Activated T-helper 1 cell treated with anti-CD3 and anti-CD28 coated beads, Interleukin-12 subunit alpha, Interleukin-12 subunit beta, Interleukin-2, Interleukin-4 antibody, amounts not matched to agents 30 ng/mL and 10 ng/mL and 1 ng/mL, durations not matched to agents 14 hours and 24 hours and 36 hours (primary cell): ENCODE data around the gene TPM4. TPM values are rescaled to one million over a fixed set of nuclear protein-coding genes. Genes with fewer than 3 reads are reported as not detected.

Source experiments
- DNase-seq: peaks from one replicate; pipeline ENCODE4 v3.0.0; 2021; ENCODE audit warnings: low spot score
- H3K27ac Mint-ChIP-seq: one replicate; pipeline ENCODE4 v1.8.0; 2021; ENCODE audit warnings: mild to moderate bottlenecking, mixed read lengths
- H3K27me3 Mint-ChIP-seq: one replicate; pipeline ENCODE4 v1.8.0; 2022; ENCODE audit warnings: mild to moderate bottlenecking, moderate library complexity, mixed read lengths; ENCODE audit not compliant: insufficient read depth
- H3K36me3 Mint-ChIP-seq: one replicate; pipeline ENCODE4 v1.8.0; 2021; ENCODE audit warnings: low read depth, mixed read lengths
- H3K4me1 Mint-ChIP-seq: one replicate; pipeline ENCODE4 v1.8.0; 2021; ENCODE audit warnings: low read depth, mixed read lengths
- H3K4me3 Mint-ChIP-seq: one replicate; pipeline ENCODE4 v1.8.0; 2021; ENCODE audit warnings: mild to moderate bottlenecking, moderate library complexity, mixed read lengths
- H3K9me3 Mint-ChIP-seq: one replicate; pipeline ENCODE4 v1.8.0; 2021; ENCODE audit warnings: mixed read lengths
- intact Hi-C: fragments of 100-400 bp; cut with micrococcal nuclease; formaldehyde crosslinking; loops from one replicate; pipeline ENCODE4 v1.15.1; 2024
- total RNA-seq: library from RNA; stranded (reverse); gene quantifications from 2 replicates; pipeline ENCODE4 v1.2.3, GENCODE V29; 2022

The TPM4 gene
- total RNA-seq, 1 donor from 2014 or later = 351 TPM

DNA sequence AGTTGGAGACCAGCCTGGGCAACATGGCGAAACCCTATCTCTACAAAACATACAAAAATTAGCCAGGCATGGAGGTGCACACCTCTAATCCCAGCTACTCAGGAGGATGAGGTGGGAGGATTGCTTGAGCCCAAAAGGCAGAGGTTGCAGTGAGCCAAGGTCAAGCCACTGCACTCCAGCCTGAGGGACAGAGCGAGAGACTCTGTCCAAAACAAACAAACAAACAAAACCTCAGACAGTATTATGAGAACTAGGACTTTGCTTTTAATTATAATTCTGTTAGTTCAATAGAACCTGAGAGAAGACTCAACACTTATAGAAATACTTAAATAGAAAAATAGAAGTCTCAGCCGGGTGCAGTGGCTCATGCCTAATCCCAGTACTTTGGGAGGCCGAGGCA is 31.1 kb upstream of the TPM4 start:
- Mint-ChIP-seq H3K27me3 (peaks cover 9% of the 10 kb centered on the region), H3K4me3 (no peak overlapping the region), H3K4me1 (peaks cover 5% of the 10 kb centered on the region), H3K9me3 (no peaks in the 10 kb centered on the region), H3K36me3 (no peaks in the 10 kb centered on the region), H3K27ac (no peak overlapping the region)
- intact Hi-C loops = no loop called here
- no peak for DNase-seq

DNA sequence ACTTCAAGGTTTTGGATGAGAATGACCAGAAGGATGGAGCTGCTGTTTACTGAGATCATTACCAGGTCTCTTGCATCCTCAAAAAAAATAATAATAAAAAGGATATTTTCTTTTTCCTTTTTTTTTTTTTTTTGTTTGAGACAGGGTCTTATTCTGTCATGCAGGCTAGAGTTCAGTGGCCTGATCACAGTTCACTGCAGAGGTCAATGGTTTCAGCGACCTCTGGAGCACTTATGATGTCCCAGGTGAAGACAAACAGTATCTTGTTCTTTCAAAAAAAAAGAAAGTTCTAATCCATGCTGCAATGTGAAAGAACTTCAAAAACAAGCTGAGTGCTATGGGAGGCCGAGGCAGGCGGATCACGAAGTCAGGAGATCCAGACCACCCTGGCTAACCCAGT is 30.4 kb upstream of the TPM4 start:
- DNase-seq = no peak
- Mint-ChIP-seq H3K27ac (no peak overlapping the region), H3K9me3 (no peaks in the 10 kb centered on the region), H3K27me3 (peaks cover 9% of the 10 kb centered on the region), H3K4me1 (peaks cover 5% of the 10 kb centered on the region), H3K36me3 (no peaks in the 10 kb centered on the region), H3K4me3 (no peak overlapping the region)
- intact Hi-C loops = no loop called here

DNA sequence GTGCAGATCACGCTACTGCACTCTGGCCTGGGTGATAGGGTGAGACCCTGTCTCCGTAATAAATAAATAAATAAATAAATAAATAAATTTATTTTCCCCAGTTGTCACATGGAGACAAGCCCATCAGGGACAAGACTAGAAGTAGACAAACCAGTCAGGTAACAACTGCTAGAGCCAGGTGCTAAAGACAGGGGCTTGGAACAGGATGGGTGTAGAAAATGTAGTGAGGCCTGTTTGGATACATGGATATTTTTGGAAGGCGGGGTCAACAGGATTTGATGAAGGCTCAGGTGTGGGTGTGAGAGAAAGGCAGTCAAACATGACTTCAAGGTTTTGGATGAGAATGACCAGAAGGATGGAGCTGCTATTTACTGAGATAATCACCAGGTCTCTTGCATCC is 27.7 kb upstream of the TPM4 start:
- H3K36me3 Mint-ChIP-seq = no peaks in the 10 kb centered on the region
- no peak overlapping the region for H3K4me3 Mint-ChIP-seq
- H3K27me3 Mint-ChIP-seq = peaks cover 12% of the 10 kb centered on the region
- intact Hi-C loops = no loop called here
- H3K9me3 Mint-ChIP-seq = no peaks in the 10 kb centered on the region
- H3K4me1 Mint-ChIP-seq = no peaks in the 10 kb centered on the region
- no peak overlapping the region for H3K27ac Mint-ChIP-seq
- DNase-seq = no peak

DNA sequence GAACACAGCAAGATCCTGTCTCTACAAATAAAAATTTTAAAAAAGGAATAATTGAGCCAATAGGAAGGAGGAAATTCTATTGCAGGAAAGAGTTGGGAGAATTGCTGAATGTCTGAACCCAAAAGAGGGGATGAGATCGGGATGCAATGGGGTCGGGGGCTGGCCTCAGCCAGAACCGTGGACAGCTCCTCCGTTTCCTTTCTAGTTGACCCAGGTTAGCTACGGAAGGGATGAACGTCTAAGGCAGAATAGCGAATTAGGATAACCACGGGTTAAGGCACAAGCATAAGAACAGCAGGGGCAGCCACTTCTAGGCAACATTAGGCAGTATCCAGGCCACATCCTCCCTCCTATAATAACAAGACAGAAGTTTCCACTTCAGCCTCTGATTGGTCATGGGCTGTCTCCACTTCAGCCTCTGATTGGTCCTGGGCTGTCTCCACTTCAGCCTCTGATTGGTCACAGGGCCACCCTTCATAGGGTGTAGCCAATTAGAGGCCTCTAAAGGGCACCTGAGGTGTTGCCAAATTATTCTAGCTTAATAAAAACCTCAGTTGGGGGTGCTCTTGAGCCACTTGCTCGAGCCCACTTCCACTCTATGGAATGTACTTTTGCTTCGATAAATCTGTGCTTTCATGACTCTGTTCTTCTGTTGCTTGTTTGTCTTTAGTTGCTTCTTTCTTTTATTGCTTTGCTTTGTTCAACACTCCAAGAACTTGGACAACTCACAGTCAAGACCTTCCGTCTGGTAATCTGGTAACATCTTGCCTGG is 24.9 kb upstream of the TPM4 start:
- DNase-seq = no peak
- H3K4me3 Mint-ChIP-seq = no peak overlapping the region
- H3K27me3 Mint-ChIP-seq = peaks cover 22% of the 10 kb centered on the region
- no peaks in the 10 kb centered on the region for H3K4me1 Mint-ChIP-seq
- H3K27ac Mint-ChIP-seq = no peak overlapping the region
- H3K9me3 Mint-ChIP-seq = peaks cover 7% of the 10 kb centered on the region
- no peaks in the 10 kb centered on the region for H3K36me3 Mint-ChIP-seq
- intact Hi-C loops = no loop called here

DNA sequence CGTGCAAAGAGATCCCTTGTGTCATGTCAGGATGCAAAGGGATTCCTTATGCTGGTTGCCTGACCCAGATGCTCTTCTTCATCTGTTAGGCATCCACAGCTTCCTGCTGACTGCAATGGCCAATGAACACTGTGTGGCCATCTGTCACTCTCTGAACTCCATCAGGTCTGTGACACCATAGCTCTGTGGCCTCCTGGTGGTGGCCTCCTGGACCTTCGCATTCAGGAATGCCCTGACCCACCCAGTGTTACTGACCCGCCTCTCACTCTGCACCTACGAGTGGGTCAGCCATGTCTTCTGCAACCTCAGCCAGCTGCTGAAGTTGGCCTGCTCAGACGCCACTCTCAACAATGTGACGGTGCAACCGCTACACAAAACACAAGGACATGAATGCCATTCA is 23.9 kb upstream of the TPM4 start:
- no peaks in the 10 kb centered on the region for H3K36me3 Mint-ChIP-seq
- H3K4me3 Mint-ChIP-seq = no peak overlapping the region
- intact Hi-C loops = no loop called here
- H3K4me1 Mint-ChIP-seq = no peaks in the 10 kb centered on the region
- peaks cover 14% of the 10 kb centered on the region for H3K9me3 Mint-ChIP-seq
- no peak for DNase-seq
- peaks cover 19% of the 10 kb centered on the region for H3K27me3 Mint-ChIP-seq
- no peak overlapping the region for H3K27ac Mint-ChIP-seq

DNA sequence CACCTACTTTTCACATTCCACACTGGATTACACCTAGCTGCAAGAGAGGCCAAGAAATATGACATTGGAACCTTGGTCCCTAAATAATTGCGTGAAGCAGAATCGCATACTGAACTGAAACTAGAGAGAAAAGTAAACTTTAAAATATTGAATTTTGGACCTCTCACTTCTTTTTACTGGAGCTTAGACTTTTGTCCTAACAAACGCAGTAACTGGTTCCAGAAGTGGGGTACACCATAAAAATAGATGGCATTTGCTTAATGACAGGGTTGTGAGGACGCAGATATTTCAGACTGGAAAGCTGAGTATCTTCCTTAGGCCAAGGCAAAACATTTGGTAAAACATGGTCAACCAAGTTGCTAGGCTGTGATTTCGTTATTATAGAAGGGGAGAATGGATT is 19.2 kb upstream of the TPM4 start:
- Mint-ChIP-seq H3K27ac (no peak overlapping the region), H3K4me3 (no peak overlapping the region), H3K27me3 (peaks cover 16% of the 10 kb centered on the region), H3K36me3 (no peaks in the 10 kb centered on the region), H3K9me3 (peaks cover 15% of the 10 kb centered on the region), H3K4me1 (peaks cover 5% of the 10 kb centered on the region)
- intact Hi-C loops = no loop called here
- no peak for DNase-seq

DNA sequence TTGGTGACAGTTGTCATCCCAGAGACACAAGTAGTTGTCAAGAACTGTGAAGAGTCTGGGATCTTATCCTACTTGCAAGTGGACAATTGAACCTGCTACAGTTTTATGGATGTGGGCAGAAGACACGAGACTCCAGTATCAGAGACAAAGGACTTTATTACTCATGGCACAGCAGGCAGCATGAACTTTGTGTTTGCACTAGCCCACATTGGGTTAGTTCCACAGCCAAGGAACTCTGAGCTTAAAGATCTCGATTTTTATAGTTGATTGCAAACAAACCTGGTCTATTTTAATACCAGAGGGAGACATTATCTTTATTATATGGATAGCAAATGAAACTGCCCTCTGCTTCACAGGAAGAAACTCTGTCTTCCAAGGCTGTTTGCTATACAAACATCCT is 16.0 kb upstream of the TPM4 start:
- no peak for DNase-seq

DNA sequence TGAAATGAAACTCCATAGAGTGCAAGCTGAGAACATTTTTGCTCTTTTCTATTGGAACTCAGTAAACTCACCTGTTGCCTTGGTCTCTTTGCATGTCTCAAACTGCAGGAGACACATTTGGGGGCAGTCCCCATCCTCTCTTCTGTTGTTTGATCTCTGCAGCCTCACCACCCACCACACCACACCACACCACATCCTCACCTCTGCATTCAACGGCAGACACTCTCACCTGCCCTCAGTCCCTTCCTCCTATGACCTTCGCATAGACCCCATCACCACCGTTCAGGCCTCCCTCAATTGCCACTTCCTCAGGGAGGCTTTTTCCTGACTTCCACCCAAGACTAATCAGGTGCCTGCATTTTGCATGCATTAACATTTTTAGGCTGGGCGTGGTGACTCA is 14.4 kb upstream of the TPM4 start:
- Mint-ChIP-seq H3K9me3 (peaks cover 6% of the 10 kb centered on the region), H3K4me3 (no peak overlapping the region), H3K4me1 (peaks cover 24% of the 10 kb centered on the region), H3K27ac (peak overlapping the region; percentile 35), H3K27me3 (peaks cover 4% of the 10 kb centered on the region), H3K36me3 (no peaks in the 10 kb centered on the region)
- no peak for DNase-seq
- intact Hi-C loops = loop anchor here (1.0 kb wide), 1 partner anchor 16 kb away; no protein-coding TSS in a partner anchor

More for the DNA sequence above, 16.0 kb upstream of the TPM4 start:
- peaks cover 15% of the 10 kb centered on the region for H3K9me3 Mint-ChIP-seq
- H3K36me3 Mint-ChIP-seq = no peaks in the 10 kb centered on the region
- peaks cover 13% of the 10 kb centered on the region for H3K27me3 Mint-ChIP-seq
- no peak overlapping the region for H3K4me3 Mint-ChIP-seq
- no peak overlapping the region for H3K27ac Mint-ChIP-seq
- peaks cover 17% of the 10 kb centered on the region for H3K4me1 Mint-ChIP-seq
- intact Hi-C loops = no loop called here

DNA sequence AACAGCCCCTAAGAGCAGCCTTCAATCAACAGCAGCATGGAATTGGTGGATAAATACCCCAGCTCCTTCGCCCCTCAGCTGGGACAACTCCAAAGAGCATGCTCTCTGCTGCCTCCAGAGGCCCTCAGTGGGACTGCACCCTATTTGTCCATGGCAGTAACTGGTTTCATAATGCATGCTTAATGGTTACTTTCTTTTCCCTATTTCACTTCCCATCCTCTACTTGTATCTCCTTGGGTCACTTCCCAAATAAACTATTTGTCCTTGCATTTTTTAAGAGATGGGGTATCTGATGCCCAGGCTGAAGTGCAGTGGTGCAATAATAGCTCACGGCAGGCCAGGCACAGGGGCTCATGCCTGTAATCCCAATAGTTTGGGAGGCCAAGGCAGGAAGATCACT is 13.5 kb upstream of the TPM4 start:
- H3K9me3 Mint-ChIP-seq = no peaks in the 10 kb centered on the region
- H3K4me3 Mint-ChIP-seq = no peak overlapping the region
- H3K36me3 Mint-ChIP-seq = no peaks in the 10 kb centered on the region
- no peak overlapping the region for H3K27ac Mint-ChIP-seq
- peaks cover 24% of the 10 kb centered on the region for H3K4me1 Mint-ChIP-seq
- intact Hi-C loops = loop anchor here (1.0 kb wide), 1 partner anchor 16 kb away; no protein-coding TSS in a partner anchor
- DNase-seq = peak; percentile 55
- H3K27me3 Mint-ChIP-seq = peaks cover 4% of the 10 kb centered on the region

DNA sequence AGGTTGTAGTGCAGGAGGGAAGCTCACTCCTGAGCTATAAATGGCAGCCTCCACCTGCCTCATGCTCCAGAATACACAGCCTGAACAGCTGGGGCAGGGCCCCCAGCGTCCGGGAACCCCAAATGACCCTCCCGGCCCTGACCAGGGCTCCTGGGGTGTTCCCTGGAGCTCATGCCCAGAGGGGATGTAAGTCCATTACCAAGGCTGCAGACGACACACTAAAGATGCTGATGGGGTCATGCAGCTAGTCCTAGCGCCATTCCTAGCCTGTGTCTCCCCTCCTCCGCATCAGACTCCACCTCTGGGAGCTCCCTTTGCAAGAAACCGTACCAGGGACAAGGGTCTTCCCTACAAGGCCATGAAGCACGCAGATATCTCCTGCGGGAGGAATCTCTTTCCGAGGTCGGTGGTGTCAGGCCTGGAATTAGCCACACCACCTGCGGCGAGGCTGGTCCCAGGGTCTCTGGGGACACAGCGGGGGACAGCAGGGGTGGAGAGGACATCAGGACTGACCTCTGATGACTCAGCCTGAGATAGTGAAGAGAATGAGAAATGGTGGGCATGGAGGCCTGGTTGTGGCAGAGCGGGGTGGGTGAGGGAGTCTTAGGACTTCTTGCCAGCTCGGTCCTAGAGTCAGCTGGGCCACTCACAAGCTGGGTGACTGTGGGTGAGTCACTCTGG is 11.9 kb upstream of the TPM4 start:
- Mint-ChIP-seq H3K27me3 (peaks cover 2% of the 10 kb centered on the region), H3K4me1 (peaks cover 24% of the 10 kb centered on the region), H3K4me3 (no peak overlapping the region), H3K27ac (no peak overlapping the region), H3K9me3 (no peaks in the 10 kb centered on the region), H3K36me3 (no peaks in the 10 kb centered on the region)
- intact Hi-C loops = no loop called here
- no peak for DNase-seq

DNA sequence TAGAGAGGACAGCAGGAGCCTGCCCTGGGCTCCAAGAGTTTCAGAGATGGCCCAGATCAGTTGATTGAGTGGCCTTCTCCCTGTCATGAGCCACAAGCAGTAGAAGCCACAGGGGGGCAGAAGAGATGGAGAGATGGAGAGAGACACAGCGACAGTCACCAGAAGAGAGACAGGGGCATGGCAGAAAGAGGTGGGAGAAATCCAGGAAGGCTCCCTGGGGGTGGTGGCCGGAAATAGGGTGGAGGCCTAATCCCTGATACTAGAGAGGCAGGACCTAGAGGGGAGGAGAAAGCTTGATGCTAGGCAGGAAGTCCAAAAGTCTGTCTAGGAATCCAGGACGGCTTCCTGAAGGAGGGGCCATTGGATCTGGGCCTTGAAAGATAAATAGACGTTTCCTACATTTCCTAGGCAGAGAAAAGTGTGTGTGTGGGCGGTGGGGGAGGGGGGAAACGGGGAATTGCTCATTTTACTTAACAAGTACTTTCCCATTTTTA is 9.6 kb upstream of the TPM4 start:
- H3K36me3 Mint-ChIP-seq = no peaks in the 10 kb centered on the region
- H3K27me3 Mint-ChIP-seq = no peaks in the 10 kb centered on the region
- H3K27ac Mint-ChIP-seq = peak overlapping the region; percentile 40
- peaks cover 22% of the 10 kb centered on the region for H3K4me1 Mint-ChIP-seq
- H3K4me3 Mint-ChIP-seq = no peak overlapping the region
- intact Hi-C loops = loop anchor here (1.0 kb wide), 2 partner anchors 14 to 116 kb away; no protein-coding TSS in a partner anchor
- no peaks in the 10 kb centered on the region for H3K9me3 Mint-ChIP-seq
- no peak for DNase-seq

DNA sequence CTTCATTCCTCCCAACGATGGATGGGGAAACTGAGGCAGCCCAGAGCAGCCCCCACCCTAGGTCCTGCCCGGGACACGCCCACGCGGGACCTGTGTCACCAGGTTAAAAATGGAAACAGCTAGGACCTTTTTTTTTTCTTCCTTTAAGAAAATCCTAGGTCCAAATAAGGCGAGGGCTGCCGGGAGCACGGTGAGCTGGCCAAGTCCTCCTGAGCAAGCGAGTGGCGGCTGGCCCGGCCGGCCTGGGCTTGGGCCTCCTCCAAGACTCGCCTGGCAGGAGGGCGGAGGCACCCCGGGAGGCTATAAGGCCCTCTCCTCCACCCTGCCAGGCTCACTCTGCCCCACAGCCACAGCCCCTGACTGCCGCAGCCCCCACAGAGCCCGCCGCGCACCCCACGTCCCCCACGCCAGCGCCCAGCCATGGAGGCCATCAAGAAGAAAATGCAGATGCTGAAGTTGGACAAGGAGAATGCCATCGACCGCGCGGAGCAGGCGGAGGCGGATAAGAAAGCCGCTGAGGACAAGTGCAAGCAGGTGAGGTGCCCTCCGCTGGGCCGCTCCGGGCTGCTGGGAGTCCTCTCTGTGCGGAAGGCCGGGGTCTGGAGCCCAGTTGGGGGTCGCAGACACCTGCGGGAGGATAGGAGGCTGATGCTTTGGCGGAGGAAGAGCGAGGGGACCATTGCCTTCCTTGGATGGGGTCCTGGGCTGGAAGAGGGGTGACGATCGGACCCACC is 8.9 kb upstream of the TPM4 start:
- Mint-ChIP-seq H3K4me3 (no peak overlapping the region), H3K4me1 (peaks cover 20% of the 10 kb centered on the region), H3K27me3 (no peaks in the 10 kb centered on the region), H3K36me3 (no peaks in the 10 kb centered on the region), H3K27ac (no peak overlapping the region), H3K9me3 (no peaks in the 10 kb centered on the region)
- DNase-seq = no peak
- intact Hi-C loops = no loop called here
